ENCODE measurements around the gene CIAPIN1. TPM values are rescaled to one million over a fixed set of nuclear protein-coding genes. Genes with fewer than 3 reads are reported as not detected.

Gene CIAPIN1
- total RNA-seq, 2 donors from 2014 or later = 77.5 to 87.1 TPM

DNA sequence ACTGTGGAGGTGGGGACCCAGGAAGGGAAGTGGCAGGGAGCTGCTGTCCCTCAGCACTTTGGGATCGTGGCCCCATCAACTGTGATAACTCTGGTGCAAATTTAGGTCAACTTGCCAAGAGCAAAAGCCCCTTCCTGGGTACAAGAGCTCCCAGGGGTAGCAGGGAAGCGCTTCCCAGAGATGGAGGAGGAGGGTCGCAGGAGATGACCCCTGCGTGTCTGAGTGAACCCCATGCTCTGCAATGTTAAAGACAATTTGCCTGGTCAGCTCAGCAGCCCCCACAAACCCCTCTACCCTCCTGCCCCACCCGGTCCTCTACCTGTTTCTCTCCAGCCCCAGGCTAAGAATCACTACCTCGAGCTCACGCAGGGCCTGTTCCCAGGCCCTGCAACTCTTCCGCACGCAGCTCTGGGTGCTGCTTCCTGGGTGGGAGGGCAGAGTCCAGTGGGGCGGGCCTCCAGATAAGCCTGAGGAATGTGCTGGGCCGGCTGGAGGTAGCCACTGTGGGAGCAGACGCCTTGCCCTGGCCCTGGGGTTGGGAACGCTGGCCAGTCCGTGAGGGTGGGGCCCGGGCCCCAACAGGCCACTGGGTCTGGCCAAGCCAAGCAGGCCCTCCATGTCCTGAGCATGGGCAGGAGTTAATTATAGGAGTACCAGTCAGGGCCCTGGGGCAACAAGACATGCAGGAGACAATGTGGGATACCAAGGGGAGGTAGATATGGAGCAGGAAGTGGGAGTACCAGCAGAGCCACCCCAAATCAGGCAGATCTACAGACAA, 33.0 kb upstream of the CIAPIN1 start:
- no peak overlapping the region for H3K9ac ChIP-seq (ENCODE audit: extremely low read depth, low read length, poor library complexity, severe bottlenecking)
- H3K36me3 ChIP-seq (ENCODE audit: control insufficient read depth, insufficient read depth, low read length) = no peaks in the 10 kb centered on the region
- Mint-ChIP-seq H3K4me3 (peak overlapping the region; percentile 60), H3K4me1 (peaks cover 27% of the 10 kb centered on the region), H3K27ac (no peak overlapping the region), H3K27me3 (ENCODE audit: insufficient read depth) (peaks cover 16% of the 10 kb centered on the region), H3K9me3 (no peaks in the 10 kb centered on the region), H3K36me3 (ENCODE audit: low read depth) (no peaks in the 10 kb centered on the region)
- H3K9me3 ChIP-seq (ENCODE audit: control insufficient read depth, low read length) = no peaks in the 10 kb centered on the region
- H3K4me1 ChIP-seq (ENCODE audit: control insufficient read depth, insufficient read depth, low read length) = peaks cover 6% of the 10 kb centered on the region
- no peak overlapping the region for H3K27ac ChIP-seq (ENCODE audit: low read depth, low read length)
- H3K4me3 ChIP-seq (ENCODE audit: low read length) = peak overlapping the region; percentile 77
- 58 to 59% methylated on average over 7 to 15 of the region's 15 CpGs for WGBS, 2 experiments (ENCODE audit: insufficient coverage in 1 of 2, insufficient read length in 1 of 2)
- TF ChIP-seq CTCF (conservative IDR thresholded peaks at IDR 0.05) = no peak
- peaks cover 3% of the 10 kb centered on the region for H3K27me3 ChIP-seq (ENCODE audit: control insufficient read depth, insufficient read depth, low read length, poor library complexity, severe bottlenecking)
- DNase-seq = peak; percentile 62

DNA sequence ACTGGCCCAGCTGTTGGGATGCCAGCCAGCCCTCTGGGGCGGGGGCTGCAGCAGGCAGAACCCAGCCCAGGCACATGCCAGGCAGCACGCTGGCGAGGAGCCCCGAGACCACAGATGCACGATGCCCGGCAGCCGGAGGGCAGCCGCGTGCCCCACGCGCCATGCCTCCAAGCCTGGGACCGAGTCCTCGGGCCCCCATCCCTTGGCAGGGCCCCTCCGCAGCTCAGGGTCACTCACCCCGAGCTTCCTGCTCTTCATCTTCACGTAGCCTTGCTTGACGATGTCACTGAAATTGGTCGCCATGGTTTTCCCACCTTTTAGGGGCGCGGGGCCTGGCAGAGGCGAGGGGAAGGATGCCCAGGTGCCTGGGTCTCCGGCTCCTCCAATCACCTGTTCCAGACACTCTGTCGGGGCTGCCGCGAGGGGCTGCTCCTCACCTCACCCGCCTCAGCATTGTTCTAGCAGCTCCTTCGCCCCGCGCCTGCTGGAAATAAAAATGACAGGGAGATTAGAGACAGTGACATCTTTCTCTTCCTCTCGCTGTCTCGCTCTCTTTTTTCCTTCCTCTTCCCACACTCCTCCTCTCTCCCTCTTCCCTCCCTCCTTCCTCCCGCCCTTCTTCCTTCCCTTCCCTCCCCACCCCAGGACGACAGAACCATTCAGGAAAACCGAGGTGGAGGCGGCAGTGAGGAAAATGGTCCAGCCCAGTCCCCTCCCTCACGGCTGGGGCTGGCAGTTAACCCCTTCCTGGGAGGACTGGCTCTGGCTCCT, 32.2 kb upstream of the CIAPIN1 start:
- WGBS, 2 experiments (ENCODE audit: insufficient coverage in 1 of 2, insufficient read length in 1 of 2) = 22 to 39% methylated on average over 16 to 36 of the region's 36 CpGs
- H3K36me3 Mint-ChIP-seq (ENCODE audit: low read depth) = peaks cover 3% of the 10 kb centered on the region
- peak overlapping the region; percentile 60 for H3K4me3 Mint-ChIP-seq
- Histone ChIP-seq H3K9ac (ENCODE audit: extremely low read depth, low read length, poor library complexity, severe bottlenecking) (no peak overlapping the region), H3K27ac (ENCODE audit: low read depth, low read length) (no peak overlapping the region), H3K36me3 (ENCODE audit: control insufficient read depth, insufficient read depth, low read length) (peaks cover 3% of the 10 kb centered on the region), H3K4me1 (ENCODE audit: control insufficient read depth, insufficient read depth, low read length) (peaks cover 6% of the 10 kb centered on the region), H3K9me3 (ENCODE audit: control insufficient read depth, low read length) (no peaks in the 10 kb centered on the region), H3K4me3 (ENCODE audit: low read length) (peak overlapping the region; percentile 77), H3K27me3 (ENCODE audit: control insufficient read depth, insufficient read depth, low read length, poor library complexity, severe bottlenecking) (no peaks in the 10 kb centered on the region)
- H3K27me3 Mint-ChIP-seq (ENCODE audit: insufficient read depth) = peaks cover 10% of the 10 kb centered on the region
- DNase-seq = peak; percentile 88
- peaks cover 22% of the 10 kb centered on the region for H3K4me1 Mint-ChIP-seq
- H3K9me3 Mint-ChIP-seq = no peaks in the 10 kb centered on the region
- no peak overlapping the region for H3K27ac Mint-ChIP-seq
- no peak for TF ChIP-seq CTCF (conservative IDR thresholded peaks at IDR 0.05)

DNA sequence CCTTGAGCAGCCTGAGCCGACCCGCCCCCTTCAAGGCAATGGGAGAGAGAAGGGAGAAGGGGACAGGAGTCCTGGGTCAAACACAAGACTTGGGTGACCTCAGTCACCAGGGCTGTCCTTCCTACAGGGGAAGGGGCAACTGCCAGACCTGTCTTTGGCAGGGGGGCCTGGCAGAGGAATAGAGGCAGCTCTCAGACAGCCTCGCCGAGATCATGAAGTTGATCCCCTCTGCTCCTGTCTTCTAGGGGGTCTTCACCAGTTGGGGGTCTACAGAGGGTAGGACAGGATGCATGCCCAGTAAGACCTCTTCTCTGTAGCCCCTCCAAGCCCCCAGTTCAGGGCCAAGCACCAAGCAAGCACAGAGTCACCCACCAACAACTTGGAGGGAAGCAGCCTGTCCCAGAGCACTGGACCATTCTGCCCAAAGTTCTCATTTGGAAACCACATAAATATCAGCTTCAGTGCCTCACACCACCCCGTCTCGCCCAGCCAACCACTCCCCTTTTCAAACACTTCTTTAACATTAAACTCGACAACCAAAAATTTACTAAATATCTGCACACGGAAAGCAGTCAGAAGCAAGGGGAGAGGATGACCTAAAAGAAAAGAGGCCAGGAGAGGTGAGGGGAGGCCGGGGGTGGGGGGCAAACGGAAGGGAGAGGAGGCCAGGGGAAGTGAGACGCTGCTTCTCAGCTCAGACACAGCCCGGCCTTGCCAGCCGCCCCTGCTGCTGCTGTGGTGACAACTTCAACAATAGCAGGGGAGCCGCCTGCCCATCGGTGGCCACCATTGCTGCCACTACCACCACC, 31.4 kb upstream of the CIAPIN1 start:
- Mint-ChIP-seq H3K27me3 (ENCODE audit: insufficient read depth) (peaks cover 10% of the 10 kb centered on the region), H3K36me3 (ENCODE audit: low read depth) (peaks cover 3% of the 10 kb centered on the region), H3K4me1 (peaks cover 19% of the 10 kb centered on the region), H3K9me3 (no peaks in the 10 kb centered on the region), H3K27ac (no peak overlapping the region), H3K4me3 (no peak overlapping the region)
- Histone ChIP-seq H3K4me1 (ENCODE audit: control insufficient read depth, insufficient read depth, low read length) (peaks cover 6% of the 10 kb centered on the region), H3K9ac (ENCODE audit: extremely low read depth, low read length, poor library complexity, severe bottlenecking) (no peak overlapping the region), H3K4me3 (ENCODE audit: low read length) (no peak overlapping the region), H3K27me3 (ENCODE audit: control insufficient read depth, insufficient read depth, low read length, poor library complexity, severe bottlenecking) (no peaks in the 10 kb centered on the region), H3K9me3 (ENCODE audit: control insufficient read depth, low read length) (no peaks in the 10 kb centered on the region), H3K36me3 (ENCODE audit: control insufficient read depth, insufficient read depth, low read length) (peaks cover 8% of the 10 kb centered on the region), H3K27ac (ENCODE audit: low read depth, low read length) (no peak overlapping the region)
- WGBS, 2 experiments (ENCODE audit: insufficient coverage in 1 of 2, insufficient read length in 1 of 2) = 46 to 68% methylated on average over 9 to 15 of the region's 15 CpGs
- no peak for TF ChIP-seq CTCF (conservative IDR thresholded peaks at IDR 0.05)
- peak; percentile 53 for DNase-seq

All from endodermal cell (in vitro differentiated cells).